HG02763 (cell line): ENCODE measurements around the gene PTPRT.

Source experiments
- ATAC-seq: cut with Tn5 transposase; IDR thresholded peaks from one replicate; pipeline ENCODE4 v1.9.1; 2021; ENCODE audit warnings: mild to moderate bottlenecking, moderate library complexity; ENCODE audit not compliant: unreplicated experiment

Gene PTPRT

GRCh38 chr20:43124241-43124640 is 65.5 kb downstream of the PTPRT start:
- ATAC-seq, result no peak

- ATAC-seq, result no peak
Observed at GRCh38 chr20:43123180-43123579, 66.5 kb downstream of the PTPRT start.

- no peak for ATAC-seq
Observed at GRCh38 chr20:43119720-43120119, 70.0 kb downstream of the PTPRT start.

GRCh38 chr20:43102394-43102793 is 87.3 kb downstream of the PTPRT start:
- no peak for ATAC-seq

- ATAC-seq, result no peak
Observed at GRCh38 chr20:43096931-43097260, 92.8 kb downstream of the PTPRT start.

- no peak for ATAC-seq
Observed at GRCh38 chr20:43096126-43096930, 93.4 kb downstream of the PTPRT start.

GRCh38 chr20:43095034-43095433 is 94.7 kb downstream of the PTPRT start:
- no peak for ATAC-seq

GRCh38 chr20:43092386-43093088 is 97.2 kb downstream of the PTPRT start:
- no peak for ATAC-seq

GRCh38 chr20:43068482-43068881 is 121.2 kb downstream of the PTPRT start:
- ATAC-seq, result no peak

GRCh38 chr20:43066125-43066524 is 123.6 kb downstream of the PTPRT start:
- no peak for ATAC-seq

- ATAC-seq, result no peak
Observed at GRCh38 chr20:43065299-43065698, 124.4 kb downstream of the PTPRT start.

GRCh38 chr20:43058077-43058476 is 131.6 kb downstream of the PTPRT start:
- ATAC-seq, result no peak

- no peak for ATAC-seq
Observed at GRCh38 chr20:43057317-43057716, 132.4 kb downstream of the PTPRT start.

- ATAC-seq, result no peak
Observed at GRCh38 chr20:43055181-43055884, 134.4 kb downstream of the PTPRT start.

GRCh38 chr20:43052532-43052931 is 137.2 kb downstream of the PTPRT start:
- ATAC-seq, result no peak

GRCh38 chr20:43046966-43047365 is 142.7 kb downstream of the PTPRT start:
- ATAC-seq, result no peak

- ATAC-seq, result no peak
Observed at GRCh38 chr20:43043887-43044286, 145.8 kb downstream of the PTPRT start.

- no peak for ATAC-seq
Observed at GRCh38 chr20:43040427-43040826, 149.3 kb downstream of the PTPRT start.

- no peak for ATAC-seq
Observed at GRCh38 chr20:43037605-43038309, 151.9 kb downstream of the PTPRT start.

- no peak for ATAC-seq
Observed at GRCh38 chr20:43034981-43035724, 154.6 kb downstream of the PTPRT start.

- no peak for ATAC-seq
Observed at GRCh38 chr20:43032459-43032858, 157.2 kb downstream of the PTPRT start.
